Measurements from ENCODE around the gene POU2F3. TPM values are rescaled to one million over a fixed set of nuclear protein-coding genes. Genes with fewer than 3 reads are reported as not detected.

POU2F3 gene
- total RNA-seq, 2 donors from 2014 or later = 1.5 to 6.1 TPM

- no peak overlapping the region for H3K27ac ChIP-seq
- no peaks in the 10 kb centered on the region for H3K36me3 ChIP-seq
- H3K4me1 ChIP-seq (replicated peaks) = no peaks in the 10 kb centered on the region
- H3K9me3 ChIP-seq = no peaks in the 10 kb centered on the region
- intact Hi-C loops (cut with DNase I) = no loop called here
- WGBS = 67% methylated on average over 9 of the region's 9 CpGs
- no peak for DNase-seq (ENCODE audit: low spot score)
- no peak for TF ChIP-seq POLR2AphosphoS5 (IDR thresholded peaks at IDR 0.05)
- no peak for TF ChIP-seq POLR2A (IDR thresholded peaks at IDR 0.05)
- TF ChIP-seq CTCF (IDR thresholded peaks at IDR 0.05) = no peak
- no peak overlapping the region for H3K4me3 ChIP-seq
- no peaks in the 10 kb centered on the region for H3K27me3 ChIP-seq (replicated peaks; ENCODE audit: insufficient read depth)
Observed at GRCh38 chr11:120233207-120233803, 6.6 kb upstream of the POU2F3 start.

GRCh38 chr11:120235024-120235628 lies 4.8 kb upstream of the POU2F3 start:
- no peaks in the 10 kb centered on the region for H3K4me1 ChIP-seq (replicated peaks)
- no peaks in the 10 kb centered on the region for H3K36me3 ChIP-seq
- intact Hi-C loops (cut with DNase I) = loop anchor here (5.0 kb wide), 1 partner anchor 62 kb away; no protein-coding TSS in a partner anchor
- H3K4me3 ChIP-seq = no peak overlapping the region
- H3K27me3 ChIP-seq (replicated peaks; ENCODE audit: insufficient read depth) = no peaks in the 10 kb centered on the region
- DNase-seq (ENCODE audit: low spot score) = peak; percentile 79
- no peak for TF ChIP-seq POLR2A (IDR thresholded peaks at IDR 0.05)
- TF ChIP-seq POLR2AphosphoS5 (IDR thresholded peaks at IDR 0.05) = peak; percentile 68
- TF ChIP-seq CTCF (IDR thresholded peaks at IDR 0.05) = peak; percentile 79 to 93 (median 90)
- 15% methylated on average over 8 of the region's 8 CpGs for WGBS
- H3K9me3 ChIP-seq = no peaks in the 10 kb centered on the region
- H3K27ac ChIP-seq = no peak overlapping the region

GRCh38 chr11:120236169-120237107 lies 3.5 kb upstream of the POU2F3 start:
- DNase-seq (ENCODE audit: low spot score) = no peak
- peaks cover 2% of the 10 kb centered on the region for H3K4me1 ChIP-seq (replicated peaks)
- TF ChIP-seq POLR2AphosphoS5 (IDR thresholded peaks at IDR 0.05) (no peak), POLR2A (IDR thresholded peaks at IDR 0.05) (no peak), CTCF (IDR thresholded peaks at IDR 0.05) (no peak)
- H3K9me3 ChIP-seq = no peaks in the 10 kb centered on the region
- H3K27me3 ChIP-seq (replicated peaks; ENCODE audit: insufficient read depth) = no peaks in the 10 kb centered on the region
- WGBS = 37% methylated on average over 5 of the region's 5 CpGs
- no peaks in the 10 kb centered on the region for H3K36me3 ChIP-seq
- intact Hi-C loops (cut with DNase I) = loop anchor here (5.0 kb wide), 1 partner anchor 61 kb away; no protein-coding TSS in a partner anchor
- no peak overlapping the region for H3K27ac ChIP-seq
- H3K4me3 ChIP-seq = no peak overlapping the region

- WGBS = 89% methylated on average over 11 of the region's 11 CpGs
- intact Hi-C loops (cut with DNase I) = loop anchor here (5.0 kb wide), 1 partner anchor 58 kb away; no protein-coding TSS in a partner anchor
- TF ChIP-seq POLR2A (IDR thresholded peaks at IDR 0.05) (no peak), POLR2AphosphoS5 (IDR thresholded peaks at IDR 0.05) (no peak), CTCF (IDR thresholded peaks at IDR 0.05) (no peak)
- no peak overlapping the region for H3K27ac ChIP-seq
- H3K9me3 ChIP-seq = no peaks in the 10 kb centered on the region
- no peak overlapping the region for H3K4me3 ChIP-seq
- no peaks in the 10 kb centered on the region for H3K27me3 ChIP-seq (replicated peaks; ENCODE audit: insufficient read depth)
- H3K4me1 ChIP-seq (replicated peaks) = peaks cover 2% of the 10 kb centered on the region
- DNase-seq (ENCODE audit: low spot score) = no peak
- no peaks in the 10 kb centered on the region for H3K36me3 ChIP-seq
Observed at GRCh38 chr11:120238968-120239620, 846 bp upstream of the POU2F3 start.
